Stimulated activated CD8-positive, alpha-beta memory T cell treated with anti-CD3 and anti-CD28 coated beads, Interleukin-7, amount 100 ng/mL, for 24 hours (primary cell): Measurements from ENCODE around the gene C6orf163.
A peak's percentile ranks its signal among the peaks of the same experiment; 100 is the strongest.

Experiments used
- DNase-seq: peaks from one replicate; pipeline ENCODE4 v3.0.0-alpha.2; 2020; ENCODE audit warnings: low read depth

C6orf163 gene

DNA sequence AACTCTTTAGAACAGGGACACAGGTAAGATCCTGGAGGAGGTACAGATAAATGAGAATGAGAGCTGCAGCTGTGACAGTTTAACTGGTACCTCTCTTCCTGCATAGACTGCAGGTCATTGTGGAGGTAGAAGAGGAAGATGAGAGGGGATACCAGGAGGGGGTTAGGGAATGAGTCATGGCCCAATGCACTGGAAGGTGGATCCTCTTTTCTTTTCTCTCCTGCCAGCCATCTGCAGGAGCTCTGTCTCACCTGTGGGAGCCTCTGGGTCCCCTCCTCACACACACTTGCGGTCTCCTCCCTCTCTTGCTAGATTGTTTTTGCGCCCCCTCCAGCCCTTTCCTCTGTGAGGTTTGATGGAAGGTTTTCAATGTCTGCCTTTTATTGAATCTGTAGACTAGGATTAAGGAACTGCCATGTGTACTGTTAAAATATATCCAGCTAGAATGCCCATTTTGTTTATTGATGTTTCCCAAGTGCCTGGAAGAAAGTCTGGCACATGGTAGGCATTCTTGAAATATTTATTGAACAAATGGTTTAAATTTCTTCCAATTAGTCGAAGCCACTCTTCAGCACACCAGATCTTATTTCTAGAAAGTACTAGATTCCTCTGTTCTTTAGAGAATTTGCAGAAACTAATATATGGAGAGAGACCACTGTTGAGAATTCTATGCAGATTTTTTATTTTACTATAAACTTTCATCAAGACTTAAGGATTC, 13.0 kb downstream of the C6orf163 start:
- no peak for DNase-seq

DNA sequence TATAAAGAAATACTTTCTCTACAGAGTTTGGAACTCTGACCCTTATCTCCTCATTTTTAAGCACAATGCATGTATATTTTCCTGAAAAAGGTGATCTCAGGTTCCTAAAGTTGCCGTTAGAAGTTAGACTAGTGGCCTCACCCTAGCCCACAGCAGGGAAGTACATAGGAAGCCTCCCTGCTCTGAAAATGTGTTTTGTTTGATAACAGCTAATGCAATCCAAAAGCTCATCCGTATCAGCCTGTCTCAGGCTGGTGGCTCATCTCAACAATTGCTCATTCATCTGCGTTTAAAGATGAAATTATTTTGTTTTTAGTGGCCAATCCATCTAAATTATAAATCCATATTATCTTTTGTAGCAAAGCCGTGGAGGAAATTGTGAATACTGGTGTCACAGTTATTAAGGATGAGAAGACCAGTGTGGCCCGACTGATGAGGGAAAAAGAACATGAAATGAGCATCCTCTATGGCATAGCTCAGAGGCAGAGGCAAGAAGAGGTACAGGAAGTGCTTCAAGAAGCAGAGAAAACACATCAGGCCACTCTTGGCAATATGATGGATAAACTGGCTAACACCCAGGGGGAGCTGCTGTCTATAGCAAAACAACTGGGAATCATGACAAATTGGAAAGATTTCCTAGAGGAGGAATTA, 20.1 kb downstream of the C6orf163 start:
- DNase-seq = no peak

GRCh38 chr6:87366072-87366827, 21.6 kb downstream of the C6orf163 start:
- DNase-seq = no peak

DNA sequence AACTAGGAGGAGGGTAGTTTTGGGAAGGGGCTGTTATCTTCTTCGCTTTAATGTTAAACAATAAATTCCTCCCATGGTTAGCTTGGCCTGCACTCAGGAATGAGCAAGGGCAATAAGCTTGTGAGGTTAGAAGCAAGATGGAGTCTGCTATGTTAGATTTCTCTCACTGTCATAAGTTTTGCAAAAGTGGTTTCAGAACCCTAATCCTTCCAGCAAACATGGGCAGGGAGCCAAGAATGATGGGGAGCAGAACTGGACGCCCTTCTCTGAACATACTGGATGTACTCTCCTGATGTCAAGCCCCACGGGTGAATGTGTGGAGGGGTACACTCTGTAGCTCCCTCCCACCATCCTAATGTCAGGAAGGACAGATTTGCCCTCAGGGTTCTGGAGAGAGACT, 22.3 kb downstream of the C6orf163 start:
- no peak for DNase-seq

DNA sequence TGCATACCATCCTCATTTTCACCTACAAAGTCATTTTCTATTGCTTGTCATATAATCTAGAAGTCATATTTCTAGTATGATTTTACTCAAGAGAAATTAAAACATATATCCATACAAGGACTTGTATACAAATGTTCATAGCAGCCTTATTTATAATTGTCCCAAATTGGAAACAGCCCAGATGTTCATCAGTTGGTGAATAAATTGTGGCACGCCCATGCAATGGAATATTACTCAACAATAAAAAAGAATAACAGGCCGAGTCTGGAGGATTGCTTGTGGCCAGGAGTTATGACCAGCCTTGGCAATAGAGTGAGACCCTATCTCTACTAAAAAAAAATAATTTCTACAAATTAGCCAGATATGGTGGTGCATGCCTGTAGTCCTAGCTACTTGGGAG, 28.8 kb downstream of the C6orf163 start:
- no peak for DNase-seq

DNA sequence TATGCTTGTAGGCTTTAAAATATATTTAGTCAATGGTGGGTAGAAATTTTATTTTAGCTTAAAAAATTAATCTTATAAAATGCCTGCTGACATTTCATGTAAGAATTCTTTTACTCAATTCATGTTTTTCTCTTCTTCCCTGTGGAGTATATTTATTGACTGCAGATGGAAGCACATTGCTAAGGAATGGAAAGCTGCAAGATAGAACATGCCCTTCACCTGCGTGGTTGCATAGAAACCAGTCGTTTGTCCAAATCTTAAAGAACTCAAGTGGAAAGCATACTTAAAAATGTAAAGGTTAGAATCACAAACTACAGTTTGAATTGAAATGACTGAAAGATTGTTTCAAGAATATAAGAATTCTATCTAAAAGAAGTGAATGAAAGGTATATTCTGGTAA, 30.7 kb downstream of the C6orf163 start:
- no peak for DNase-seq

GRCh38 chr6:87376643-87377042, 32.0 kb downstream of the C6orf163 start:
- no peak for DNase-seq

GRCh38 chr6:87378947-87379346, 34.3 kb downstream of the C6orf163 start:
- no peak for DNase-seq

DNA sequence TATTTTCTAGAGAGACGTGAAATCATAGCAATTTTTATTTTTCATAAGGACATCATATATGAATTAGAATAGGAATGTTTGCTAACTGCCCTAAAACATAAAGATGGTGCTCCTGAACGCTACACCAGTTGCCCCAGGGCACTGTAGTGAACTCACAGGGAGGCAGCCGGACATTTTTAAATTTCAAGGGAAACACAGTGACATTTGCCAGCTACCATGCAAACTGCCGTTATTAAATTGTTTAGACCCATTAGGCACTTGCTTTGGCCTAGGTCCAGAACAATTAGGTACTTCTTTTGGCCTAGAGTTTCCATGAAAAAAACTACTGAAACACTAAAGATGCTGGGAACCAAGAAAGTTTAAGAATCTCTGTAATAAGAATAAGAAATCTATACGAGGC, 38.2 kb downstream of the C6orf163 start:
- DNase-seq = no peak

GRCh38 chr6:87384038-87384437, 39.4 kb downstream of the C6orf163 start:
- DNase-seq = no peak

- no peak for DNase-seq
Observed at GRCh38 chr6:87384449-87384848, 39.8 kb downstream of the C6orf163 start.

- no peak for DNase-seq
Observed at GRCh38 chr6:87391334-87391733, 46.7 kb downstream of the C6orf163 start.

DNA sequence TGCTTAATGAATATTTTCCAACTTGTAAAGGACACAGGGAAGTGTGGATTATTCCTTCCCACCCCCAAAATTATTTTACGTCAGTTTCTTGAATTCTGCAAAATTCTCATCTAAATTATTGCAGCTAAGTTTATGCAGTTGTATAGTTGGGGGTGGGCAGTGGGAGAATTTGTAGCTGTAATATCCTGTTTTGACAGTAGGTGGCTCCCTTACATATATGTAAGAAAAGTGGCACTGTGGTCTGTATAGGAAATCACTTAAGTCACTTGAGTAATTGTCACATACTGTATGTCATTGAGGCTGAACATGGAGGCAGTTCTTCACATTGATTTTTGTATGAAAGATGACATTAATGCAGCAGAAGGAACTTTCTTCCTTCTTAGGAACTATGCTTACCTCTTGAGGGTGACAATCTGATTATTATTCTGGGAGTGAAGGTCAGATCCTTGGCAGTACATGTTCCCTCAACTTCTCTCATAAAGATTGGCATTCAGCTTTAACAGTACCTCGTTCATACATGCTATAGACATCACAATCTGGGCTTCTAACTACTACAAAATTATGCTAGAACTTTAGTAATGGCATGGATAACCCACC, 48.5 kb downstream of the C6orf163 start:
- no peak for DNase-seq

GRCh38 chr6:87395431-87395830, 50.8 kb downstream of the C6orf163 start:
- no peak for DNase-seq

DNA sequence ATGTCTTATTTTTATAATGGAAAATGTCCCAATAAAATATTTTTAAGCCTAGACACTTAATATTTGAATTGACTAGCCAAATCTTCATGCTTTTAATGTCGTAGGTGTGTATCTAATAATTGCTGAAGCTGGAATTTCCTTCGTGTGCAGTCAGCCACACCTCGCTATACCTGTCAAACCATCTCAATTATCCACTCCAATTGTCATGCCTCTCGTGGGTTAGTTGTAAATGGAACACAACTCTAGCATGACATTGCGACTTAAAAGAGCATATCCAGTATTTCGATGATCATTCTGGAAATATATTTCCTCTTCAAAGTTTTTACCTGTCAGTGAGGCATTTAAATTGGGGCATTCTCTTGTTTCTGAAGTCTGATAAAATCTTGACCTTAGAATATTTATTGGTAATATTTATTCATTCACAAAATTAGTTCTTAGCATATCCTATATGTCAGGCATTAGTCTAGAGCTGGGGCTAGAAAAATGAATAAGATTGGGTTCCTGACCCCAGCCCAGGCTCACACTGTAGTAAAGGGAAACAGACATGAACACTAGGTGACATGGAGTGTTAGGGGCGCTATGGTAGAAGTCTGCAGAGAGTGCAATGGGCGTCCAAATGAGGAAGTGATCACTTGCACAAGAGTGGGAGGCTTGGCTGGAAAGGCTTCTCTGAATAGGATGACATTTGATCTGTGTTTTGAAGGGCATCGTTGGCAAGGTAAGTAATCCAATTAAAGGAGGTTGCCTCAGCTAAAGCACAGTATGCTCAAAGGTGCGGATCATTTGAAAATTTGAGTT, 52.2 kb downstream of the C6orf163 start:
- no peak for DNase-seq

- DNase-seq = no peak
Observed at GRCh38 chr6:87397656-87398055, 53.0 kb downstream of the C6orf163 start.

GRCh38 chr6:87401832-87402231, 57.2 kb downstream of the C6orf163 start:
- DNase-seq = no peak

DNA sequence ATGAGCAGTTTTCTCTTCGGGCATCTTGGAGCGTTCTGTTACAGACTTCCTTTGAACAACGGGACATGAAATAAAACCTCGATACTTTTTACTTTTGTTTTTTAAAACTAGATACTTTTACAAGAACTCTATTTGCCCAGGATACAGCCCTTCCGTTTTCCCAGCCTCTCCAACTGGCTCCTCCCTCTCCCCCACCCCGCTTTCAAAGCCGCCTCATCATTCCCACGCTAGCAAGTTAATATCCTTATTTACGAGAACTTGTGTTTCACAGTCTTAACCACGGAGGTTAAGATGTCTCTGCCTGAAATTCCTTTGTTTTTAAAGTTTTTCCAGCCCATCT, 62.9 kb downstream of the C6orf163 start:
- DNase-seq = no peak

DNA sequence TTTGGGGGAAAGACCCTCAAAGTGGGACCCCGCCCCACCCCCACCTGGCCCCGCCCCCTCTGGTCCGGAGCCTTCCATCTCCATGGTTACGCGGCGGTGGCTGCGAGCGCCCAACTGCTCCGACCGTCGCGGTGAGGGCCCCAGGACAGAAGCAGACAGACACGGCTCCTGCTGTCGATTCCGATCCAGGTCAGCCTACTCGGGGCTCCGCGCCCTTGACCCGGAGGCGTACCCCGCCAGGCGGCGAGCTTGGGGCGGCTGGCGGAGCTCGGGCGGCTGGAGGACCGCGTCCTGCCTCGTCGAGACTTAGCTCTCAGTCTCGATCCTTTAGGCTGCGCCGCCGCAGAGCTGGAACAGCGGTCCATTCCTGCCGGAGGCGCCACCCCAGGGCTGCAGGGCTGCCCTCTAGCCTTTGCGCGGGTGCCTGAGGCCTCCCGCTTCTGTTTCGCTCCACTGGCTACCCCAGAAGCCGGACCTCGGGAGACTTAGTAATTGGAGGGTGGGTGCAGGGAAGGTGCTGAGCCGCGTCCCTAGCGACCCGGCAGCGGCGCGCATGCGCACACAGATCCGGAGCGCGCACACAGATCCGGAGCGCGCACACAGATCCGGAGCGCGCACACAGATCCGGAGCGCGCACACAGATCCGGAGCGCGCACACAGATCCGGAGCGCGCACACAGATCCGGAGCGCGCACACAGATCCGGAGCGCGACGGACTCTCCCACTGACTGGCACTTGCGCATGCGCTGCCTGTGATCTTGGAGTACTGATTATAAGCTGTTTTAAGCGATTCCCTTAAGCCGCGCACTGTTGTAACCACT, 63.5 kb downstream of the C6orf163 start, which contains the start of gene CFAP206:
TSS of gene CFAP206 (plus strand) at position 72 of the 820 bp plus-strand sequence. CDS start 1,868 bp downstream, outside the sequence.
- peak; percentile 50 for DNase-seq

- no peak for DNase-seq
Observed at GRCh38 chr6:87408721-87409155, 64.1 kb downstream of the C6orf163 start.
